ENCODE data around the gene NEUROG3.

Gene NEUROG3

DNA sequence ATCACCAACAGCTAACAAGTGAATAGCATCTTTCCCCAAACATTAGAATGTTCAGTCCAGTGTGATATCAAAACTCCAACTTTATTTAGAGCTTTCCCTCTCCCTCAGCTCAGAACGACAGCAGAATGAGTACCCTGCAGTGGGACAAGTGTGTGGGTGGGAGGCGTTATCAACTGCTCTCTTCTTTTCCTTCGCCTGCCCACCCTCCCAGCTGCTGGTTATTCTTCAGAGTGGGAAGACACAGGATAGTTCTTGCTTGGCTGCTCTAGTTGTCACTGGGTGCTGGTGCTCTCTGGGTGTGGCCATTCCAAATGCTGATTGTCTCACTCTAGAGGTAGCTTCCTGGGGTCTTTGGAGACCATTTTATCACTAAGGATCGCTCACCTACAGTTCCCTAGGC lies 43.1 kb upstream of the NEUROG3 start:
- Histone ChIP-seq H4K20me1 (ENCODE audit: insufficient read depth) (no peaks in the 10 kb centered on the region), H3K27me3 (ENCODE audit: insufficient read depth, low read depth) (no peaks in the 10 kb centered on the region), H2AFZ (ENCODE audit: low read depth) (no peak overlapping the region), H3K9ac (no peak overlapping the region), H3K4me3 (IDR thresholded peaks at IDR 0.05; ENCODE audit: insufficient read depth, low read depth, low read length) (no peak overlapping the region), H3K27ac (no peak overlapping the region), H3K79me2 (ENCODE audit: insufficient read depth, low read depth) (no peaks in the 10 kb centered on the region), H3K4me1 (ENCODE audit: low read depth, poor library complexity, severe bottlenecking) (no peaks in the 10 kb centered on the region), H3K4me2 (no peak overlapping the region), H3K36me3 (ENCODE audit: insufficient read depth) (no peaks in the 10 kb centered on the region)
- TF ChIP-seq, protein P1, sequence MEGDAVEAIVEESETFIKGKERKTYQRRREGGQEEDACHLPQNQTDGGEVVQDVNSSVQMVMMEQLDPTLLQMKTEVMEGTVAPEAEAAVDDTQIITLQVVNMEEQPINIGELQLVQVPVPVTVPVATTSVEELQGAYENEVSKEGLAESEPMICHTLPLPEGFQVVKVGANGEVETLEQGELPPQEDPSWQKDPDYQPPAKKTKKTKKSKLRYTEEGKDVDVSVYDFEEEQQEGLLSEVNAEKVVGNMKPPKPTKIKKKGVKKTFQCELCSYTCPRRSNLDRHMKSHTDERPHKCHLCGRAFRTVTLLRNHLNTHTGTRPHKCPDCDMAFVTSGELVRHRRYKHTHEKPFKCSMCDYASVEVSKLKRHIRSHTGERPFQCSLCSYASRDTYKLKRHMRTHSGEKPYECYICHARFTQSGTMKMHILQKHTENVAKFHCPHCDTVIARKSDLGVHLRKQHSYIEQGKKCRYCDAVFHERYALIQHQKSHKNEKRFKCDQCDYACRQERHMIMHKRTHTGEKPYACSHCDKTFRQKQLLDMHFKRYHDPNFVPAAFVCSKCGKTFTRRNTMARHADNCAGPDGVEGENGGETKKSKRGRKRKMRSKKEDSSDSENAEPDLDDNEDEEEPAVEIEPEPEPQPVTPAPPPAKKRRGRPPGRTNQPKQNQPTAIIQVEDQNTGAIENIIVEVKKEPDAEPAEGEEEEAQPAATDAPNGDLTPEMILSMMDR (conservative IDR thresholded peaks at IDR 0.05; ENCODE audit: low read depth, low read length): no peak

- H3K4me1 ChIP-seq (ENCODE audit: low read depth, poor library complexity, severe bottlenecking): no peaks in the 10 kb centered on the region
- no peaks in the 10 kb centered on the region for H4K20me1 ChIP-seq (ENCODE audit: insufficient read depth)
- no peak overlapping the region for H3K9ac ChIP-seq
- no peaks in the 10 kb centered on the region for H3K79me2 ChIP-seq (ENCODE audit: insufficient read depth, low read depth)
- H2AFZ ChIP-seq (ENCODE audit: low read depth): no peak overlapping the region
- no peak overlapping the region for H3K4me3 ChIP-seq (IDR thresholded peaks at IDR 0.05; ENCODE audit: insufficient read depth, low read depth, low read length)
- TF ChIP-seq, protein P1 (conservative IDR thresholded peaks at IDR 0.05; ENCODE audit: low read depth, low read length): no peak
- no peaks in the 10 kb centered on the region for H3K27me3 ChIP-seq (ENCODE audit: insufficient read depth, low read depth)
- no peak overlapping the region for H3K4me2 ChIP-seq
- no peak overlapping the region for H3K27ac ChIP-seq
- H3K36me3 ChIP-seq (ENCODE audit: insufficient read depth): no peaks in the 10 kb centered on the region
Measured at GRCh38 chr10:69614130-69614529, 40.9 kb upstream of the NEUROG3 start.

DNA sequence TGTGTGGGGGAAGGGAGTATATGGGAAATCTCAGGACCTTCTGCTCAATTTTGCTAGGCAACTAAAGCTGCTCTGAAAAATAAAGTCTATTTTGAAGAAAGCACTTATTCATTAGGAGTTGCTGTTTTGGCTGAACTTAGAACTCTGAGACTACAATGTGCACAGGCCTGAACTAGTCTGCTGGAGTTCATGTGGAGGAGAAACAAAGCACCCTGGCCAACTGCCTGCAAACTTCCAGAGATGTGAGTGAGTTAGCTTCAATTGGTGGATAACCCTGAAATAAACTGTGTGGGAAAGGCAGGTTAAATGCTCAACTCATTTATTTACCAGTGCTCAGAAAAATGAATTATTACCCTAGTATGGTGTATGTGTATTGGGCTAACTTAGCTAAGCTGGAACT lies 39.5 kb upstream of the NEUROG3 start:
- Histone ChIP-seq H2AFZ (ENCODE audit: low read depth) (no peak overlapping the region), H3K79me2 (ENCODE audit: insufficient read depth, low read depth) (no peaks in the 10 kb centered on the region), H3K4me1 (ENCODE audit: low read depth, poor library complexity, severe bottlenecking) (no peaks in the 10 kb centered on the region), H4K20me1 (ENCODE audit: insufficient read depth) (no peaks in the 10 kb centered on the region), H3K4me3 (IDR thresholded peaks at IDR 0.05; ENCODE audit: insufficient read depth, low read depth, low read length) (no peak overlapping the region), H3K9ac (no peak overlapping the region), H3K4me2 (no peak overlapping the region), H3K36me3 (ENCODE audit: insufficient read depth) (no peaks in the 10 kb centered on the region), H3K27ac (no peak overlapping the region), H3K27me3 (ENCODE audit: insufficient read depth, low read depth) (no peaks in the 10 kb centered on the region)
- TF ChIP-seq, protein P1 (conservative IDR thresholded peaks at IDR 0.05; ENCODE audit: low read depth, low read length): no peak

DNA sequence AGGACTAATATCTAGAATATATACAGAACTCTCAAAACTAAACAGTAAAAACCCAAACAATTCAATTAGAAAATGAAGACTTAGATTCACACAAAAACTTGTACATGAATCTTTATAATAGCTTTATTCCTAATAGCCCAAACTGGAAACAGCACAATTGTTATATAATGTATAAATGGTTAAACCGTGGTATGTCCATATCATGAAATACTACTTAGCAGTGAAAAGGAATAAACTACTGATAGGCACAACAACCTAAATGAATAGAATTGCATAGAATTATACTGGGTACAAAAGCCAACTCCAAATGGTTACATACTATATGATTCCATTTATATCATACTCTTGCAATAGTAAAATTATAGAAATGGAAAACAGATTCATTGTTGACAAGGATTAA lies 35.9 kb upstream of the NEUROG3 start:
- no peaks in the 10 kb centered on the region for H4K20me1 ChIP-seq (ENCODE audit: insufficient read depth)
- no peak overlapping the region for H3K4me2 ChIP-seq
- no peaks in the 10 kb centered on the region for H3K4me1 ChIP-seq (ENCODE audit: low read depth, poor library complexity, severe bottlenecking)
- no peak overlapping the region for H3K27ac ChIP-seq
- no peaks in the 10 kb centered on the region for H3K79me2 ChIP-seq (ENCODE audit: insufficient read depth, low read depth)
- no peak overlapping the region for H2AFZ ChIP-seq (ENCODE audit: low read depth)
- no peaks in the 10 kb centered on the region for H3K27me3 ChIP-seq (ENCODE audit: insufficient read depth, low read depth)
- no peak overlapping the region for H3K4me3 ChIP-seq (IDR thresholded peaks at IDR 0.05; ENCODE audit: insufficient read depth, low read depth, low read length)
- H3K36me3 ChIP-seq (ENCODE audit: insufficient read depth): no peaks in the 10 kb centered on the region
- H3K9ac ChIP-seq: no peak overlapping the region
- TF ChIP-seq, protein P1 (conservative IDR thresholded peaks at IDR 0.05; ENCODE audit: low read depth, low read length): no peak
